SH-SY5Y (cell line): ENCODE measurements around the gene DHCR7.
A peak's percentile ranks its signal among the peaks of the same experiment; 100 is the strongest.

Source experiments
- GATA2 ChIP-seq: IDR thresholded peaks from 2 replicates; pipeline ENCODE4 v1.6.1; 2011; ENCODE audit warnings: mild to moderate bottlenecking, low read depth, low read length
- GATA3 ChIP-seq: IDR thresholded peaks from 2 replicates; pipeline ENCODE4 v1.6.1; 2011; ENCODE audit warnings: low read depth, mild to moderate bottlenecking, low read length, moderate library complexity

DHCR7 gene

DNA sequence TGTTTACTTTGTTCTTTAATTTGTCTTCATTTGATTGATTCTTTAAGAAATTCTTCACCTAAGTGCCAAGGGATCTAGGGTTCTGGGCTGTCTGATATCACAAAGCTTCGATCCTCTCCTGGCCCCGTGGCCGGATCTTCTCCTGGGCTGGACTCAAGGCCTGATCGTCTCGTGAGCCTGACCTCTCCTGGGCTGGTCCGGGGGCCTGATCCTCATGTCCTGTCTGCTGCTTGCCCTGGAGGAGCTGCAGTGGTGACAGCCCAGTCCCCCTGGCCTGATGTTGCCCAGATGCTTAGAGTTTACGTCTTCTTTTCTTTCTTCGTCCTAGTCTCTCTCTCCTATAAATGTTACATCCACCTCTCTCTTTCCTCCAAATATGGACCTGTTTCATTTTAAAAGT, 8.1 kb upstream of the DHCR7 start:
- TF ChIP-seq GATA3 (no peak), GATA2 (no peak)

DNA sequence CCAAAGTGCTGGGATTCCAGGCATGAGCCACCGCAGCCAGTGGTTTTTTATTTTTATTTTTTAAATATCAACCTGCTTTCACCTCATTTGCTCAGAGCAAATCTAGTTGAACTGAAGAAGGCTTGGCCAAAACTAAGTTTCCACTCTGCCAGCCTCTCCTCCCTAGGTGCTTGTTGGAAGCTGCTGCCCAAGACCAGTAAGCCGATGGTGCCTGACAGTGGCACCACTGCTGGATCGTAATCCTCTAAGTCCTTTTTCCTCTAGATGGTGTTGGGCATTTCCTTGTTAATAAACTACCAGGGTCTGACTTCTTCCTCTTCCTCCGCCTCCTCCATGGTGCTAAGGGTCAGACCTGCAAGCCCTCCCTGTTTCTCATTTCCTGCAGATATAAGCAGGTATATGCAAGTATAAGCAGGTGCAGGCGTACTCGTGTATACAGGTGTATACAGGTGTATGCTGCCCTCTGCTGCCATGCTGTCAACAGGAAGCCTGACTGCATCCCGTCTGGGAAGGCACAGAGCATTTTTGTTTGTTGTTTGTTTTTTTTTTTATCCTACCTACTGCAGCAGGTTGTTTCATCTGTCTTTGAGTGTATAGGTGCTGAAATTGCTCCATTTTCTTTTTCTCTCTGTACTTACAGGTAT, 6.4 kb upstream of the DHCR7 start:
- TF ChIP-seq GATA2 (no peak), GATA3 (no peak)

DNA sequence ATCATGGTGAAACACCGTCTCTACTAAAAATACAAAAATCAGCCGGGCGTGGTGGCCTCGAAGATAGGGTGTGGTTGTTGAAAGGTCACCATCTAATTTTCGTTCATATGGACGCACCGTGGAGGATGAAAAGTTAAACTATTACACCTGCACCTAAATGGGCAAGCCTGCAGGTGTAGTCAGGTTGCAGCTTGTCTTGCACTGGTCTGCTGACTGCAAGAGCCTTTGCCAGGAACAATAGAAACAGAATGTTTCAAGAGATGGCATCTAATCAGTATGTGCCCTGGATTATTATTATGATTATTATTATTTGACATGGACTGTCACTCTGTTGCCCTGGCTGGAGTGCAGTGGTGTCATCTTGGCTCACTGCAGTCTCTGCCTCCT, 5.7 kb upstream of the DHCR7 start:
- TF ChIP-seq GATA3, result no peak
- TF ChIP-seq GATA2, result no peak

DNA sequence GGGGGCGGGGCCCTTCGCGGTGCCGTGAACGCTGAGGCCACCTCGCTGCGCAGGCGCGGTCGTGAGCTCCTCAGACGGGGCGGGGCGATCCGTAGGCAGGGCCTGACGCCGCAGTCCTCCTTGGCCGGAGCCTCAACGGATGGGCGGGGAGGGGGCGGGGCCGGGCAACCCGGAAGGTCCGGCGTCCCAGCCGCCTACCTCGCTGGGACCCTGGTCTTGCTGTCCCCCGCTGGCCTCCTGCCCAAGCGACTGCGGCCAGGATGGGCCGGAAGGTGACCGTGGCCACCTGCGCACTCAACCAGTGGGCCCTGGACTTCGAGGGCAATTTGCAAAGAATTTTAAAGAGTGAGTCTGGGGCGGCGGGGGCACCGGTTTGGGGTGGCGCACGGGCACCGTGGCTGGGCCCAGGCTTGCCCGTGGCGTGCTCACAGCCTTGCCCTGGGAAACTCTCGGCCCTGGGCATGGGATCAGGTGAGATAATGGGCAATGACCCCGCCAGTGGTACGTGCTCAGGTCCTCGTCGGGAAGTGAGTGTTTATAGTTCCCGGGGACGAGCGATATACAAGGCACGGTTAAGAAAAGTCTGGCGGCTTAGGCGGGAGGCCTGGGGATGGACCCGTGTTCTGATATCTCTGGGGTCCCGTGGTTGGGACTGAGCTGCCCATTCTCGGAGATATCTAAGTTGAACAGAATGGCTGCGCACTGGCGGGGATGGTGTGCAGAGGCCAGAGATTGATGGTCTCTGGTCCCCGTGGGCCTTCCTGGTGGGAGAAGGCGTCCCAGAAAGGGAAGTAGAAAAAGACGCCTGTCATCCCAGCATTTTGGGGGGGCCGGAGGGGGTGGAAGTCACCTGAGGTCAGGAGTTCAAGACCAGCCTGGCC, 5.1 kb upstream of the DHCR7 start, which contains the start of gene NADSYN1:
TSS of gene NADSYN1 (plus strand) at position 167 of the 881 bp plus-strand sequence. CDS start at position 261, 94 bp downstream.
- no peak for TF ChIP-seq GATA2
- TF ChIP-seq GATA3, result no peak

DNA sequence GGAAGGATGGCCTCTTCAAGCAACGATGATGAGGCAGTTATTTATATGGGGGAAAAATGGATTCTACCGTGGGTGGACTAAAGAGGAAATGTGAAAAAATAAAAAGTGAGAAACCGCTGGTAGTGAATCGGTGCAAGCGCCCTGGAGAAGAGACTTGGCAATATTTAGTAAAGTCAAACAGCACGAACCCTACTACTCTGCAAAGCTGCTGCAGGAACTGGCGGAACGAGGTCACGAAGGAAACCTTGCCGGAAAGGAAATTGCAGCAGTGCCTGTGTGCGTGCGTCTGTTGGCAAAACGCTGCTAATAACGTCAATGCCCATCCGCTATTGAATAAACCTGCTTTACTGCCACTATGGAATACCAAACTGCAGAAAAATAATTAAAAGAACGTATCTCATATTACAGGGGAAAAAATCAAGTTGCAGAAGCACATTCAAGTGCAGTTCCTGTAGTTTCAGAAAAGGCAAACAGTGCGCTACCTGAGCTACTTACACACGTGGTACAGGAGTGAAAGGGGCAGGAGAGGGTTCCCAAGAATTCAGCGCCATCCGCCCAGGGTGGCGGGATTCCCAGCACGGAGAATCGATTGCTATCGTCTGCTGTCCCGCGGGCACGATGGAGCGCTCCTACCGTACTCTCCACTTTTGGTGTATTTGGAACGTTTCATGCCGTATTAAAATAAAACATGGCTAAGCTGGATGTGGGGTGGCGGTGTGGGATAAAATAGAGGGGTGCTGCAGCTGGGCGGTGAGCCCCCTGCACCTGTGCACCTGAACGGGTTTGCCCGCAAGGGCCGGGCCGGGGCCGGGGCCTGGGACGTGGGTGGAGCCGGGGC, 4.2 kb upstream of the DHCR7 start:
- peak; percentile 74 for TF ChIP-seq GATA2
- no peak for TF ChIP-seq GATA3

DNA sequence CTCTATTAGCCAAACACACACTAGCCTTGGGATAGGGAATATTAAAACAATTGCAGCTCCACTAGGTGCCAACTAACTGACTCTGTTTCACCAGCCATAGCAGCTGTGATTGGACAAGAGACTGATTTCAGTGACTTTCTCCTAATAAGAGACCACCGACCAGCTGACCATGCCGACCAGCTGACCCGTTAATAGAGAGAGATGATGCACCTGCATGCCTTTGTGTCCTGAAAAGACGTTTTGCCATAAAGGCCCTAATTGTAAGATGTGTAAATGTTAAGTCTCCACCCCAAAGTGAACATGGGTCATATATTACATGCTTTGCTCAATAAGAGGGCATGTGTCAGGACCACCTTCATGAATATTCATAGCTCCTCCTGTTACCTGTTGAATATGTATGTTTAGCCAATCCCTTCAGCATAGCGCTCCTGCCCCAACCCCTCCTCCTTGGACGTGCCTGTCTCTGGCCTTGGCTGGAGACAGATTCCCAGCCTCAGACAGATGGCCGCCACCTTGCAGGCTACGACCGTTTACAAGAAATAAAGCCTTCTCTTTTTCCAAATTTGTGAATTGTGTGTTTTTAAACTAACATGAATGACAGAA, 3.5 kb upstream of the DHCR7 start:
- TF ChIP-seq GATA3 (no peak), GATA2 (no peak)

DNA sequence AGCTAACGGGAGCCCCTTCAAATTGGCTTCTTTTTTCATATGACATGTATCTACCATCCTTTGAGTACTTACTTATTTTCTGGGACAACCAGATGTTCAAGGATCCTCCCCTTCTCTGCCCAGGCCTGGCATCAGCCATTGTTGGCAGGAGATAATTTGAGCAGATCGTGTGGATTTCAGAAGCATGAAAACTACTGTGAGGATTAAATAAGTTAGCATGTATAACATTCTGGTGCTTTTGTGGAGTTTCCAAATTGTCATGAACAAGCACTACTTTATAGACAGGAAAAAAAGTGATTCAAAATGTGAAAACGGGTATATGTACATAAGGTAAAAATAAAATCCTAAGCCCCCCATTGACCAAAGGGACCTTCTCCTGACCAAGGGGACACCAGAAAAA, 2.7 kb upstream of the DHCR7 start:
- TF ChIP-seq GATA3, result no peak
- no peak for TF ChIP-seq GATA2

DNA sequence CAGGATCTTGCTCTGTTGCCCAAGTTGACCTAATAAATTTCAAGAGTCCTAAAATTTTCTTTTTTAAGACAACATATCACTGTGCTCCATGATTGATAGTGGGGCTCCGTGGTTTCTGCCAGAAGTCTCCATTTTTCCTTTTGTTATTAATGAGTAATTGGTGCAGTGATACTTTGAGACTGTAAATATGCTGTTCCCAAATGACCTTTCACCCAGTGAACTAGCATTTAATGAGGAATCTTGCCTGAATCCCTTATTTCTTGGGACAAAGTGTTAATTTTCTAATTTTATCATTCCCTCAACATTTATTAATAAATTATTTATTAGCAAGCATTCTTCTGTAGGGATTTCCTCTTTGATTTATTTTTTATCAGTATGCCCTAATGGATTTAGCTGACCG, 2.3 kb upstream of the DHCR7 start:
- TF ChIP-seq GATA3 (no peak), GATA2 (no peak)

DNA sequence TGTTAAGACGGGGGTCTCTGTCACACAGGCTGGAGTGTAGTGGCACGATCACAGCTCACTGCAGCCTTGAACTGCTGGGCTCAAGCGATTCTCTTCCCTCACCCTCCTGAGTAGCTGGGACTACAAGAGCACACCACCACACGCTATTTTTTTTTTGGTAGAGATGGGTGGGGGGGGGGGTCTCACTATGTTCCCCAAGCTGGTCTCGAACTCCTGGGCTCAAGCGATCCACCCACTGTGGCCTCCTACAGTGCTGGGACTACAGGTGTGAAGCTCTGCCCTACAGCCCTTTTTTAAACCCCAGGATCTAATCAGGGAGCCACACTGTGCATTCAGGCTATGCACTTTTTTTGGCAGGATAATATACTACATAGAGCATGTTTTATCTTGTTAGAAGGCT, 1.4 kb upstream of the DHCR7 start:
- TF ChIP-seq GATA3, result no peak

DNA sequence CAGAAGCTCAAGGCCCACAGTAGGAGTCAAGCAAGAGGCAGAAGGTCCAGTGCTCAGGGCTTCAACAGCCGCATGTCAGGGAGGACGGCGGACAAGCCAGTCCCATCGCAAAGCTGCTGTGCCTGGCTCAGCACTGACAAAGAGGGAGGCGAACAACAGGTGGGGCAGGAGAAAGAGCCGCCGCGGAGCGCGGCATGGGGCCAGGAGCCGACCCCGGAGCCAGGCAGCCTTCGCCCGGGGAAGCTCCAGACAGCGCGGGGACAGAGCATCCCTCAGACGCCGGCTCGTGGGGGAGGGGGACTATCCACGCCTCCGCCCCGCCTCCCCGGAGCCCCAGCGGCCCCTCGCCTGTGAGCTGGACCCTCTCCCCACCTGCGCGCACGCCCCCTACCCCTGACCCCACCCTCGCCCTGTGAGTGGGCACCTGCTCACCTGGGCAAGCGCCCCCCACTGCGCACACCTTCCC, 369 bp downstream of the DHCR7 start:
- no peak for TF ChIP-seq GATA2
- TF ChIP-seq GATA3, result no peak

DNA sequence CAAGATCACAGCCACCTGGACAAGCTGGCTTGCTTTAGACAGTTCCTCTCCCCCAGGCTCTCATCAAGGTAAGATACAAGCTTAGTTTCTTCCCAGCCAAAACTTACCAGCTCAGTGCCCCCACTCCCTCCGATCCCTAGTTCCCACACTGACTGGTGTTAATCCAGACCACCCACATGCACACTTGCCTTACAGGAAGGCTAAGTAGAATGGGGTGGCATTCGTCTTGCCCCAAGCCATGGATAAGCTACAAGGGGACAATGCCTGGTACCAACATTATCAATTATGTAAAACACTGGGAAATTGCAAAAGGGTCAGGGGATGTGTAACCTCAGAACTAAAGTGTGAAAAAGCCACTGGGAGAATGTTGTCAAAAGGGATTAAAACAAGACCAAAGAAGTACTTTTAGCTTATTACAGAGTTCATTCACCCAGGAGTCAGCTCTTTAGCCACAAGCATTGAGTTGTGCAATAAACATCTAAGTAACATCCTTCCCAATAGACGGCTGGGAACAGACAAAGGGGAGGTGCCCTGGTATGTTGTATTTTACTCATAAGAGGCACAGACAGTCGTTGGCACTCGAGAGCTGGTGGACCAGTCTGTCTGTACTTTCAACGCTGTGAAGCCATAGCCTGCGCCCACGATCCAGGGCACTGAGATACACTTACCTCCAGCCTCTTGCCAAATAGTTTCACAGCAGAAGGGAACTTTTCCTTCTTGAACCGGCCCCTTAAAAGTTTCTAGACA, 1.1 kb downstream of the DHCR7 start:
- TF ChIP-seq GATA3 (no peak), GATA2 (no peak)

DNA sequence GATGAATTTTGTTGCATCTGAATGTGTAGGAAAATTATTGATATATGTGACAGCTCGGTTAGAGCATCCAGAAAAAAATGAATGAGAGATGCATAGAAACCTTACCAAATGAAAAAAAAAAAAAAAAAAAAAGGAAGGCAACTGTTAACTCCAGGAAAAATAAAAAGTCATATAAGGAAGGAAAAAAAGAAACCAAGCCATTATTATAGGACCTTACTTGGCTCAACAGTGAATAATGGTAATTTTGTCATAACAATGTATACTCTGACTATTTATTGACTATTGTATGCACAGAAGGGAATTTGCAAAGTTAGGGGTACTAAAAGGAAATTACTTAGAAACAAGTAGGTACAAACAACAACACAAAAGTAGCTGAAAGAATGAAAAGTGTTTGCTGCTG, 2.0 kb downstream of the DHCR7 start:
- TF ChIP-seq GATA2, result no peak
- TF ChIP-seq GATA3, result no peak

DNA sequence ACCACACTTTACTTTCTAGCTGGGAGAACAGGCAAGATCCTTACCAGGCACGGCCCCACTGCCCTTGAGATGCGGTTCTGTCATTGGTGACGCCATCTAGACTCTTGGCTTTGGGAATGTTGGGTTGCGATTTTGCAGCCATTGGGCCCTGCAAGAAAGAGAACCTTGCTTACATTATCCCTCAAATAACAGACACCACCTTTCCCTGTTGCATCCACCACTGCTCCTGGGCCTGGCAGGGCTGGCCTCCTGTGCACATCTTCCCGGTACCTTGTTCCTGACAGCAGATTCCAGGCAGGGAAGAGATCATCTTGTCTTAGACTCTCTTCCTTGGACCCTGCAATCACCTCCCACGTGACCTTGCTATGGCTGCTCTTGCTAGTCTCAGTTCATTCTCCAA, 3.4 kb downstream of the DHCR7 start:
- TF ChIP-seq GATA3 (no peak), GATA2 (no peak)
